GM23248 (cell line): ENCODE results near the gene SELENOF.

ENCODE experiments used
- EZH2 ChIP-seq: fragments of 200-600 bp; sonication (generic); IDR thresholded peaks from 2 replicates; pipeline ENCODE4 v1.6.1; 2018; ENCODE audit warnings: antibody characterized with exemption, mild to moderate bottlenecking; ENCODE audit not compliant: insufficient read depth, poor library complexity, severe bottlenecking
- EZH2phosphoT487 ChIP-seq: fragments of 200-600 bp; sonication (generic); IDR thresholded peaks from 2 replicates; pipeline ENCODE4 v1.6.1; 2018; ENCODE audit warnings: antibody characterized with exemption, moderate library complexity, mild to moderate bottlenecking, low read depth; ENCODE audit not compliant: insufficient read depth

GRCh38 chr1:86925742-86926141, 11.8 kb upstream of the SELENOF start:
- TF ChIP-seq EZH2 (no peak), EZH2phosphoT487 (no peak)
